Cardiac muscle cell (in vitro differentiated cells and primary cell): ENCODE data around the gene ARHGAP26. TPM values are rescaled to one million over a fixed set of nuclear protein-coding genes. Genes with fewer than 3 reads are reported as not detected.
A peak's percentile ranks its signal among the peaks of the same experiment; 100 is the strongest.

Experiments used
- DNase-seq, 2 donors: peaks; one replicate each; pipeline versions ENCODE4 v3.0.0 to v3.0.0-alpha.2; 2010 to 2017; ENCODE audit warnings: low read depth in 1 of 2, low spot score in 1 of 2
- H3K27ac ChIP-seq: fragments of 200-600 bp; sonication (generic); 2 replicates; pipeline ENCODE4 v1.5.1; 2016
- H3K27me3 ChIP-seq: fragments of 200-600 bp; sonication (generic); 2 replicates; pipeline ENCODE4 v1.6.0; 2016; ENCODE audit warnings: control low read depth
- H3K36me3 ChIP-seq: fragments of 200-600 bp; sonication (generic); 2 replicates; pipeline ENCODE4 v1.5.1; 2016; ENCODE audit warnings: control low read depth
- H3K4me1 ChIP-seq: fragments of 200-600 bp; sonication (generic); 2 replicates; pipeline ENCODE4 v1.8.1; 2017; ENCODE audit warnings: low read depth, mild to moderate bottlenecking, mixed run types
- H3K4me3 ChIP-seq: fragments of 200-600 bp; sonication (generic); 2 replicates; pipeline ENCODE4 v1.5.1; 2016; ENCODE audit warnings: mild to moderate bottlenecking
- H3K9me3 ChIP-seq: fragments of 200-600 bp; sonication (generic); 2 replicates; pipeline ENCODE4 v1.5.1; 2017; ENCODE audit warnings: low read depth, mild to moderate bottlenecking, control low read depth
- polyA plus RNA-seq: library from polyadenylated mRNA; unstranded; fragments of >200 nt; fragmentation: Nextera tagmentation; extraction: Ambion mirVana; gene quantifications from 2 replicates; pipeline ENCODE4 v1.2.1, GENCODE V29; 2016
- total RNA-seq: library from RNA; depleted of rRNA; stranded (reverse); fragments of >200 nt; gene quantifications from 2 replicates; pipeline ENCODE4 v1.2.3, GENCODE V29; 2016
- TF ChIP-seq, protein P1 (sequence below): IDR thresholded peaks from 2 replicates; pipeline ENCODE4 v1.5.1; 2012; ENCODE audit warnings: low read depth, mild to moderate bottlenecking, low read length

Gene ARHGAP26
- total and polyA plus RNA-seq, 2 experiments from 2014 or later, result 12.7 to 16.2 TPM

DNA sequence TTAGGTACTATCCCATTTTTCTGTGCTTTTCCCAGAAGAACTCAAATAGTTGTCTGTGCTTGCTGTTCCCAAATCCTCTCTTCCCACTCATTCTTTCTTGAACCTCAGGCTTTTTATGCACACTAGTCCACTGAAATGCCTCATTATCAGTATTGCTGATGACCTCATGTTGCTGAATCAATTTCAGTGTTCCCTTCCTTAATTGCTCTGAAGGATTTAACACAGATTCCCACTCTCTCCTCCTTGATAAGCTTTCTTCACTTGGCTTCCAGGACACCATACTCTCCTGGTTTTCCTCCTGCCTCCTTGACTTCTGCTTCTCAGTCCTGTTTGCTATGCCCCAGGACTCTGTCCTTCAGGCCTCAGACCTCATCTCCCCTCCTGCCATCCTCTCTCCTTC lies 298.5 kb downstream of the ARHGAP26 start:
- Histone ChIP-seq H3K27ac (no peak overlapping the region), H3K4me3 (no peak overlapping the region), H3K36me3 (no peaks in the 10 kb centered on the region), H3K9me3 (no peaks in the 10 kb centered on the region), H3K4me1 (peaks cover 18% of the 10 kb centered on the region), H3K27me3 (no peaks in the 10 kb centered on the region)
- TF ChIP-seq, protein P1, sequence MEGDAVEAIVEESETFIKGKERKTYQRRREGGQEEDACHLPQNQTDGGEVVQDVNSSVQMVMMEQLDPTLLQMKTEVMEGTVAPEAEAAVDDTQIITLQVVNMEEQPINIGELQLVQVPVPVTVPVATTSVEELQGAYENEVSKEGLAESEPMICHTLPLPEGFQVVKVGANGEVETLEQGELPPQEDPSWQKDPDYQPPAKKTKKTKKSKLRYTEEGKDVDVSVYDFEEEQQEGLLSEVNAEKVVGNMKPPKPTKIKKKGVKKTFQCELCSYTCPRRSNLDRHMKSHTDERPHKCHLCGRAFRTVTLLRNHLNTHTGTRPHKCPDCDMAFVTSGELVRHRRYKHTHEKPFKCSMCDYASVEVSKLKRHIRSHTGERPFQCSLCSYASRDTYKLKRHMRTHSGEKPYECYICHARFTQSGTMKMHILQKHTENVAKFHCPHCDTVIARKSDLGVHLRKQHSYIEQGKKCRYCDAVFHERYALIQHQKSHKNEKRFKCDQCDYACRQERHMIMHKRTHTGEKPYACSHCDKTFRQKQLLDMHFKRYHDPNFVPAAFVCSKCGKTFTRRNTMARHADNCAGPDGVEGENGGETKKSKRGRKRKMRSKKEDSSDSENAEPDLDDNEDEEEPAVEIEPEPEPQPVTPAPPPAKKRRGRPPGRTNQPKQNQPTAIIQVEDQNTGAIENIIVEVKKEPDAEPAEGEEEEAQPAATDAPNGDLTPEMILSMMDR, result no peak
- DNase-seq, result peak in 1 of 2 donors; percentile 17

DNA sequence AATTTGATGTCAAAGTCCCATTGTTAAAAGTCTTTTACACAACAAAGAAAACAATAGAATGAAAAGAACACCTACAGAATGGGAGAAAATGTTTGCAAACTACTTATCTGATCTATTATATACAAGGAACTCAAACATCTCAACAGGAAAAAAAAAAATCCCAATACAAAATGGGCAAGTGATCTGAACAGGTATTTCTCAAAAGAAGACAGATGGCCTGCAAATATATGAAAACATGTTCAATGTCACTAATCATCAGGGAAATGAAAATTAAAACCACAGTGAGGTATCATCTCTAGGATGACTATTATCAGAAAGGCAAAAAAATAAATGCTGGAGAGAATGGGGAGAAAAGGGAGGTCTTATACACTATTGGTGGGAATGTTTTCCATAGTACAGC lies 301.8 kb downstream of the ARHGAP26 start:
- Histone ChIP-seq H3K4me3 (no peak overlapping the region), H3K27me3 (no peaks in the 10 kb centered on the region), H3K27ac (no peak overlapping the region), H3K4me1 (no peaks in the 10 kb centered on the region), H3K9me3 (no peaks in the 10 kb centered on the region), H3K36me3 (no peaks in the 10 kb centered on the region)
- DNase-seq, result no peak
- TF ChIP-seq, protein P1, result no peak

DNA sequence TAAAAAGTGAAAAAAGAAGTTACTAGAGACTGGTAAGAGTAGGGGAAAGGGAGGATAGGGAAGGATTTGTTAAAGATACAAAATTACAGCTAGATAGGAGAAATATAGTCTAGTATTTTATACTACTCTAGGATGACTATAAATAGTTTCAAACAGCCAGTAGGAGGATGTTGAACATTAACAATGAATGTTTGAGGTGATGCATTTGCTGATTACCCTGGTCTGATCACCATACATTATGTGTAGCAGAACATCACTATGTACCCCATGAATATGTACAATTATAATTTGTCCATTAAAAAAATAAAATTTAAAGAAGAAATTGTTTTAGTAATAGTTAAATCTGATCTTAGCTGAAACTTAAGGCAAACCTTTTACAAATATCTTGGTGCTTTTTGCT lies 302.6 kb downstream of the ARHGAP26 start:
- H3K9me3 ChIP-seq, result no peaks in the 10 kb centered on the region
- no peak overlapping the region for H3K4me3 ChIP-seq
- no peak overlapping the region for H3K27ac ChIP-seq
- no peaks in the 10 kb centered on the region for H3K36me3 ChIP-seq
- H3K4me1 ChIP-seq, result peaks cover 5% of the 10 kb centered on the region
- TF ChIP-seq, protein P1, result no peak
- DNase-seq, result no peak
- H3K27me3 ChIP-seq, result no peaks in the 10 kb centered on the region

DNA sequence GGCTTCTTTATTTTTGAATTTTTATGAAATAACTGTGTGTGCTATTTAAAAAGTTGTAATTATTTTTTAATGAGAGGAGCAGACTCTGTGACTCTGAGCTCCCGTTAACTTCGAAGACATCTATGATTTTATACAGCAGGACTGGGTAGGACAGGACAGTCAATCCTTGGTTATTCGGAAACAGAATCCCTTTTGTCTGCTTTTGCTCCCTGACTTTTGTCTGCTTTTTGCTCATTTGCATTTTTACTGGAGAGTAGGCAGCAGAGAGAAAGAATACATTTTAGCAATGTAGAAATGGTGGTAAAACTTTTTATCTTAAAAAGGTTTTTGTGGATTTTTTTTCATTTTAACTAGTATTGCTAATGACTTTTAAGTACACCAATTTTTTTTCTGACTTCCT lies 303.6 kb downstream of the ARHGAP26 start:
- H3K4me1 ChIP-seq, result peaks cover 13% of the 10 kb centered on the region
- no peak overlapping the region for H3K4me3 ChIP-seq
- TF ChIP-seq, protein P1, result no peak
- H3K36me3 ChIP-seq, result no peaks in the 10 kb centered on the region
- no peak overlapping the region for H3K27ac ChIP-seq
- H3K27me3 ChIP-seq, result no peaks in the 10 kb centered on the region
- no peak for DNase-seq
- no peaks in the 10 kb centered on the region for H3K9me3 ChIP-seq

DNA sequence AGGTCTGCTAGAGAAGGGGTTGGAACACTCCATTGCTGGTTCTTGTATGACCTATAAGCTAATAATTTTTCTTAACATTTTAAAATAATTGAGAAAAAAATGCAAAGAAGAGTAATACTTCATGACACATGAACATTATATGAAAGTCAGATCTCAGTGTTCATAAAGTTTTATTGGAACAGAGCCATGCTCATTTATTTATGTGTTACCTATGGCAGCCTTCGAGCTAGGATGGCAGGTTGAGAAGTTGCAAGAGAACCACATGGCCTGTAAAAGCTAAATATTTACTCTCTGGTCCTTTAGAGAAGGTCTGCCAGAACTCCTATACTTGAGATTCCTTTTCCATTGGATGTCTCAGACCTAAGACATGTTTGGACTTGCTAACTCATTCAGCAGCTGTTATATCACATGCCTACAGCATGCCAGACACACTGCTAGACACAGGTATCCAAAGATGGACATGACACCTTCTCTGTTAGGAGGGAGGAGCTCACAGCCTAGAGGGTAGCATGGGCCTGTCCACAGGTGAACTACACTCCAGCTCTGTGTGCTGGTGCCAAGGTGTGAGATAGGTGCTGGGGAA lies 304.3 kb downstream of the ARHGAP26 start:
- no peak overlapping the region for H3K27ac ChIP-seq
- no peak overlapping the region for H3K4me3 ChIP-seq
- TF ChIP-seq, protein P1, result no peak
- peaks cover 20% of the 10 kb centered on the region for H3K4me1 ChIP-seq
- no peaks in the 10 kb centered on the region for H3K36me3 ChIP-seq
- H3K27me3 ChIP-seq, result no peaks in the 10 kb centered on the region
- H3K9me3 ChIP-seq, result no peaks in the 10 kb centered on the region
- no peak for DNase-seq
